Neutrophil (primary cell): ENCODE data around the gene PADI2.

ENCODE experiments used
- H3K27ac ChIP-seq: fragments of 200-600 bp; sonication (generic); 2 replicates; pipeline ENCODE4 v1.5.1; 2016; ENCODE audit warnings: mild to moderate bottlenecking, moderate library complexity
- H3K27me3 ChIP-seq: fragments of 200-600 bp; sonication (generic); 2 replicates; pipeline ENCODE4 v1.6.0; 2016; ENCODE audit warnings: mild to moderate bottlenecking
- H3K36me3 ChIP-seq: fragments of 200-600 bp; sonication (generic); 2 replicates; pipeline ENCODE4 v1.5.1; 2017
- H3K4me1 ChIP-seq, 2 experiments: fragments of 200-600 bp in 1 of 2; sonication (generic) in 1 of 2; 1 replicate in 1 of 2; 2 replicates in 1 of 2; pipeline versions ENCODE4 v1.5.1 to v1.6.1; 2013 to 2016; ENCODE audit warnings: low read depth in 1 of 2, low read length in 1 of 2, mild to moderate bottlenecking in 1 of 2, moderate library complexity in 1 of 2; ENCODE audit not compliant: control insufficient read depth in 1 of 2, insufficient read depth in 1 of 2
- H3K4me3 ChIP-seq, 2 experiments: fragments of 200-600 bp in 1 of 2; sonication (generic) in 1 of 2; 1 replicate in 1 of 2; 2 replicates in 1 of 2; pipeline ENCODE4 v1.5.1; 2013 to 2016; ENCODE audit warnings: low read depth in 1 of 2, low read length in 1 of 2, mild to moderate bottlenecking in 1 of 2, moderate library complexity in 1 of 2
- H3K9me3 ChIP-seq: fragments of 200-600 bp; sonication (generic); 2 replicates; pipeline ENCODE4 v1.5.1; 2016
- CTCF ChIP-seq: fragments of 200-600 bp; sonication (generic); IDR thresholded peaks from 2 replicates; pipeline ENCODE4 v1.5.1; 2016; ENCODE audit warnings: antibody characterized with exemption

The PADI2 gene

GRCh38 chr1:17046334-17046657, 73.0 kb downstream of the PADI2 start:
- Histone ChIP-seq H3K36me3 (peaks cover 43% of the 10 kb centered on the region), H3K4me3 (no peak overlapping the region), H3K9me3 (no peaks in the 10 kb centered on the region), H3K27ac (no peak overlapping the region), H3K27me3 (no peaks in the 10 kb centered on the region), H3K4me1 (peaks cover 2 to 8% of the 10 kb centered on the region in 2 experiments)
- no peak for TF ChIP-seq CTCF

GRCh38 chr1:17045634-17046333, 73.5 kb downstream of the PADI2 start:
- Histone ChIP-seq H3K9me3 (no peaks in the 10 kb centered on the region), H3K4me3 (no peak overlapping the region), H3K27me3 (no peaks in the 10 kb centered on the region), H3K36me3 (peaks cover 45% of the 10 kb centered on the region), H3K27ac (no peak overlapping the region), H3K4me1 (peaks cover 0 to 8% of the 10 kb centered on the region in 2 experiments)
- peak; percentile 52 for TF ChIP-seq CTCF

- Histone ChIP-seq H3K9me3 (no peaks in the 10 kb centered on the region), H3K4me3 (no peak overlapping the region), H3K27ac (no peak overlapping the region), H3K27me3 (no peaks in the 10 kb centered on the region), H3K4me1 (peaks cover 0 to 8% of the 10 kb centered on the region in 2 experiments), H3K36me3 (peaks cover 48% of the 10 kb centered on the region)
- TF ChIP-seq CTCF = no peak
Measured at GRCh38 chr1:17045150-17045549, 74.1 kb downstream of the PADI2 start.

GRCh38 chr1:17043676-17044075, 75.6 kb downstream of the PADI2 start:
- Histone ChIP-seq H3K9me3 (no peaks in the 10 kb centered on the region), H3K36me3 (peaks cover 51% of the 10 kb centered on the region), H3K4me3 (no peak overlapping the region), H3K4me1 (peaks cover 0 to 8% of the 10 kb centered on the region in 2 experiments), H3K27ac (no peak overlapping the region), H3K27me3 (no peaks in the 10 kb centered on the region)
- no peak for TF ChIP-seq CTCF

GRCh38 chr1:17040135-17040534, 79.1 kb downstream of the PADI2 start:
- no peak for TF ChIP-seq CTCF
- Histone ChIP-seq H3K9me3 (no peaks in the 10 kb centered on the region), H3K4me1 (no peaks in the 10 kb centered on the region), H3K36me3 (peaks cover 73% of the 10 kb centered on the region), H3K27me3 (no peaks in the 10 kb centered on the region), H3K4me3 (no peak overlapping the region), H3K27ac (no peak overlapping the region)

GRCh38 chr1:17039522-17039921, 79.7 kb downstream of the PADI2 start:
- TF ChIP-seq CTCF = no peak
- Histone ChIP-seq H3K4me3 (no peak overlapping the region), H3K9me3 (no peaks in the 10 kb centered on the region), H3K4me1 (no peaks in the 10 kb centered on the region), H3K27me3 (no peaks in the 10 kb centered on the region), H3K36me3 (peaks cover 70% of the 10 kb centered on the region), H3K27ac (no peak overlapping the region)
